Mesodermal cell (in vitro differentiated cells): ENCODE measurements around the gene NANP.
"Not testable (repeated sequence)": the region's sequence is repeated elsewhere in the genome, so short reads cannot be mapped to it uniquely, and the experiment has no call there.

ENCODE experiments used
- H3K27ac ChIP-seq: 2 replicates; pipeline ENCODE4 v1.7.0; 2013; ENCODE audit warnings: mild to moderate bottlenecking, low read depth, low read length, moderate library complexity; ENCODE audit not compliant: severe bottlenecking
- H3K36me3 ChIP-seq: 2 replicates; pipeline ENCODE4 v1.7.1; 2013; ENCODE audit warnings: mild to moderate bottlenecking, low read length, moderate library complexity; ENCODE audit not compliant: control insufficient read depth, insufficient read depth
- H3K4me1 ChIP-seq: one replicate; pipeline ENCODE4 v1.7.1; 2013; ENCODE audit warnings: mild to moderate bottlenecking, low read length; ENCODE audit not compliant: insufficient read depth, control insufficient read depth, poor library complexity, severe bottlenecking
- H3K4me3 ChIP-seq: 2 replicates; pipeline ENCODE4 v1.7.0; 2013; ENCODE audit warnings: low read length, control low read depth, mild to moderate bottlenecking; ENCODE audit not compliant: insufficient read depth, poor library complexity, severe bottlenecking; ENCODE audit errors: extremely low read depth
- H3K9me3 ChIP-seq: 2 replicates; pipeline ENCODE4 v1.7.1; 2013; ENCODE audit warnings: mild to moderate bottlenecking, low read length, moderate library complexity; ENCODE audit not compliant: control insufficient read depth
- WGBS, 2 experiments: methylation state at CpG; one replicate each; pipeline ENCODE4 v1.1.5; 2013; ENCODE audit warnings: missing lambda C conversion rate in 2 of 2; ENCODE audit not compliant: insufficient coverage in 2 of 2; 5-methylcytosine and 5-hydroxymethylcytosine counted together

Gene NANP

GRCh38 chr20:25586877-25587276 is 36.9 kb downstream of the NANP start:
- WGBS, 2 experiments = 94 to 95% methylated on average over 8 to 9 of the region's 11 CpGs
- no peaks in the 10 kb centered on the region for H3K36me3 ChIP-seq
- no peaks in the 10 kb centered on the region for H3K9me3 ChIP-seq
- H3K4me3 ChIP-seq = no peak overlapping the region
- no peak overlapping the region for H3K27ac ChIP-seq
- H3K4me1 ChIP-seq = no peaks in the 10 kb centered on the region

GRCh38 chr20:25584905-25585704 is 38.7 kb downstream of the NANP start, which contains the start of gene NINL:
TSS of gene NINL (minus strand) at chr20:25585531. CDS start at chr20:25526587, 58,944 bp downstream.
- Histone ChIP-seq H3K4me1 (no peaks in the 10 kb centered on the region), H3K36me3 (peaks cover 14% of the 10 kb centered on the region), H3K27ac (peak within 1 kb of the TSS; percentile 86), H3K4me3 (peak within 1 kb of the TSS; percentile 70), H3K9me3 (no peaks in the 10 kb centered on the region)
- 0 to 1% methylated on average over 53 to 86 of the region's 108 CpGs for WGBS, 2 experiments

GRCh38 chr20:25583607-25584006 is 40.2 kb downstream of the NANP start:
- not testable (repeated sequence) for H3K4me1 ChIP-seq, H3K9me3 ChIP-seq, H3K27ac ChIP-seq
- 86 to 90% methylated on average over 2 to 3 of the region's 7 CpGs for WGBS, 2 experiments
- Histone ChIP-seq H3K4me3 (peak overlapping the region; percentile 70), H3K36me3 (peaks cover 28% of the 10 kb centered on the region)

GRCh38 chr20:25580711-25581110 is 43.1 kb downstream of the NANP start:
- WGBS, 2 experiments = 70 to 88% methylated on average over 2 to 4 of the region's 4 CpGs
- no peak overlapping the region for H3K4me3 ChIP-seq

GRCh38 chr20:25579081-25579770 is 44.6 kb downstream of the NANP start:
- peaks cover 50% of the 10 kb centered on the region for H3K36me3 ChIP-seq
- H3K9me3 ChIP-seq = no peaks in the 10 kb centered on the region
- peaks cover 6% of the 10 kb centered on the region for H3K4me1 ChIP-seq
- H3K4me3 ChIP-seq = no peak overlapping the region
- WGBS, 2 experiments = 61 to 68% methylated on average over 5 to 9 of the region's 11 CpGs
- H3K27ac ChIP-seq = no peak overlapping the region

More at GRCh38 chr20:25580711-25581110, 43.1 kb downstream of the NANP start:
- Histone ChIP-seq H3K27ac (no peak overlapping the region), H3K36me3 (peaks cover 48% of the 10 kb centered on the region), H3K4me1 (peaks cover 6% of the 10 kb centered on the region), H3K9me3 (no peaks in the 10 kb centered on the region)

- WGBS, 2 experiments = 91 to 95% methylated on average over 14 to 15 of the region's 16 CpGs
- no peaks in the 10 kb centered on the region for H3K9me3 ChIP-seq
- peaks cover 58% of the 10 kb centered on the region for H3K36me3 ChIP-seq
These were observed 46.9 kb downstream of the NANP start for GRCh38 chr20:25576783-25577530.

GRCh38 chr20:25574411-25574810 is 49.4 kb downstream of the NANP start:
- peaks cover 3% of the 10 kb centered on the region for H3K4me1 ChIP-seq
- no peaks in the 10 kb centered on the region for H3K9me3 ChIP-seq
- 100% methylated on average over 2 to 3 of the region's 3 CpGs for WGBS, 2 experiments
- peaks cover 51% of the 10 kb centered on the region for H3K36me3 ChIP-seq
- no peak overlapping the region for H3K27ac ChIP-seq
- H3K4me3 ChIP-seq = no peak overlapping the region

More at GRCh38 chr20:25576783-25577530, 46.9 kb downstream of the NANP start:
- Histone ChIP-seq H3K4me1 (peaks cover 6% of the 10 kb centered on the region), H3K4me3 (no peak overlapping the region), H3K27ac (no peak overlapping the region)

- no peak overlapping the region for H3K27ac ChIP-seq
- no peaks in the 10 kb centered on the region for H3K4me1 ChIP-seq
- H3K36me3 ChIP-seq = peaks cover 49% of the 10 kb centered on the region
- WGBS, 2 experiments = 100% methylated on average over 1 to 2 of the region's 6 CpGs
- H3K4me3 ChIP-seq = no peak overlapping the region
- H3K9me3 ChIP-seq = no peaks in the 10 kb centered on the region
These were observed 50.2 kb downstream of the NANP start for GRCh38 chr20:25573288-25574251.

GRCh38 chr20:25571817-25572216 is 52.0 kb downstream of the NANP start:
- WGBS, 2 experiments = 90 to 100% methylated on average over 1 to 2 of the region's 2 CpGs
- Histone ChIP-seq H3K9me3 (no peaks in the 10 kb centered on the region), H3K27ac (no peak overlapping the region), H3K4me3 (no peak overlapping the region), H3K36me3 (peaks cover 45% of the 10 kb centered on the region), H3K4me1 (no peaks in the 10 kb centered on the region)
